GM12873 (cell line): ENCODE measurements around the gene ACOT4.

Experiments
- CTCF ChIP-seq: IDR thresholded peaks from 2 replicates; pipeline ENCODE4 v1.5.1; 2012; ENCODE audit warnings: low read depth, mild to moderate bottlenecking, moderate library complexity, low read length, control low read depth; ENCODE audit not compliant: insufficient read depth; ENCODE audit errors: missing control alignments

ACOT4 gene

GRCh38 chr14:73591690-73592449 lies at the start of gene ACOT4:
ACOT4 (plus strand) TSS chr14:73591873; CDS start chr14:73591960, 87 bp downstream.
- peak; percentile 29 for TF ChIP-seq CTCF

- no peak for TF ChIP-seq CTCF
These were observed 37.8 kb upstream of the ACOT4 start for GRCh38 chr14:73553845-73554244.

- no peak for TF ChIP-seq CTCF
These were observed 24.3 kb upstream of the ACOT4 start for GRCh38 chr14:73567358-73567757.

GRCh38 chr14:73567951-73568885 lies 23.5 kb upstream of the ACOT4 start:
- no peak for TF ChIP-seq CTCF

- TF ChIP-seq CTCF: peak; percentile 34
These were observed 22.3 kb upstream of the ACOT4 start, which contains the start of gene ACOT2 for GRCh38 chr14:73569185-73569958. ACOT2 (plus strand) TSS chr14:73569213; CDS start chr14:73569241, 28 bp downstream.

DNA sequence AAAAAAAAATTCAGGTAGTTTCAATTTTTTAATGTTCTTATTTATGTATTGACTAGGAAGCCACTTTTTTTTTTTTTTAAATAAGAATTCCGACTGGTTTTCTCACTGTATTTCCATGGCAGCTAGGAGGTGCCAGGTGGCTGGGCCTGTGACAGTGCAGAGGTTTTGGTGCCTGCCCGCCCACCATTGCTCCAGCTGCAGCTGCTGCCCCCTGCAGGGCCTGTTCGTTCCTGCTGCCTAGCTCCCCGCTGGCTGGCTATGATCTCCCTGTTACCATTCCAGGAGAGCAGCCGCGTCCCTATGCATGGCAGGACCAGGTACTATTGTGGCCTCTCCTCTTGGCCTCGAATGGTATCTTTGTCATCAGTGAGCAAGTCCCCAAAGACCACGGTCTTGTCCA lies 20.8 kb upstream of the ACOT4 start:
- TF ChIP-seq CTCF: peak; percentile 62
